Activated CD8-positive, alpha-beta T cell treated with anti-CD3 and anti-CD28 coated beads, Interleukin-2, amount 10 ng/mL, durations not matched to agents 7 days and 5 days (primary cell): ENCODE measurements around the gene BASP1. TPM values are rescaled to one million over a fixed set of nuclear protein-coding genes. Genes with fewer than 3 reads are reported as not detected.
A peak's percentile ranks its signal among the peaks of the same experiment; 100 is the strongest.

Experiments used
- ATAC-seq: fragments of 150-1000 bp; cut with Tn5 transposase; one replicate; pipeline ENCODE4 v1.10.0; 2021; ENCODE audit warnings: moderate library complexity
- CTCF ChIA-PET: fragments of 350-600 bp; sonication (Branson Sonifier 250); formaldehyde crosslinking; loops from one replicate; lab custom pipeline; 2021; ENCODE audit warnings: antibody characterized with exemption; lab: Charles Lee
- POLR2A ChIA-PET: fragments of 350-600 bp; sonication (Branson Sonifier 250); formaldehyde crosslinking; loops from one replicate; lab custom pipeline; 2021; ENCODE audit warnings: antibody characterized with exemption; lab: Charles Lee
- DNase-seq: peaks from one replicate; pipeline ENCODE4 v3.0.0-alpha.2; 2020
- H3K27ac Mint-ChIP-seq: one replicate; pipeline ENCODE4 v1.8.0; 2021; ENCODE audit warnings: mild to moderate bottlenecking, mixed read lengths
- H3K27me3 Mint-ChIP-seq: one replicate; pipeline ENCODE4 v1.8.0; 2021; ENCODE audit warnings: low read depth, mixed read lengths
- H3K36me3 Mint-ChIP-seq: one replicate; pipeline ENCODE4 v1.8.0; 2021; ENCODE audit warnings: low read depth, mixed read lengths
- H3K4me1 Mint-ChIP-seq: one replicate; pipeline ENCODE4 v1.8.0; 2021; ENCODE audit warnings: low read depth, mixed read lengths
- H3K4me3 Mint-ChIP-seq: one replicate; pipeline ENCODE4 v1.8.0; 2021; ENCODE audit warnings: mild to moderate bottlenecking, mixed read lengths
- H3K9me3 Mint-ChIP-seq: one replicate; pipeline ENCODE4 v1.8.0; 2022; ENCODE audit warnings: mixed read lengths; ENCODE audit not compliant: insufficient read depth
- total RNA-seq, 2 experiments: library from RNA; stranded (reverse); gene quantifications; one replicate each; pipeline ENCODE4 v1.2.3, GENCODE V29; 2021

BASP1 gene
- total RNA-seq, 2 experiments from 2014 or later: not detected

DNA sequence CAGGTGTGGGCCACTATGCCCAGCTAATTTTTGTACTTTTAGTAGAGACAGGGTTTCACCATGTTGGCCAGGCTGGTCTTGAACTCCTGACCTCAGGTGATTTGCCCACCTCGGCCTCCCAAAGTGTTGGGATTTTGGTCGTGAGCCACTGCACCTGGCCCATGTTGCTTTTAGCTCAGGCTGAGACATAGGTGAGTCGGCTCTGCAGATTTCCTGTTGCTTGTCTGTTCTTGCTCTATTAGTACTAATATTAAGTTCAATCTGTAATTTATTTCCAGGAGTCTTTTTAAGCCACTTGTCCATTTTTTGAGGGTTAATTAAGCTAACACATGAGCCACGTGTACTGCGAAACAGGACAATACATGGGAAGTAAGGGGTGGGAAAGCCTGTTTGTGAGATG is 21.4 kb upstream of the BASP1 start:
- ATAC-seq: no peak
- no peak for DNase-seq
- Mint-ChIP-seq H3K27me3 (no peaks in the 10 kb centered on the region), H3K36me3 (no peaks in the 10 kb centered on the region), H3K27ac (no peak overlapping the region), H3K4me3 (no peak overlapping the region), H3K9me3 (peaks cover 3% of the 10 kb centered on the region), H3K4me1 (no peaks in the 10 kb centered on the region)
- ChIA-PET POLR2A (no interaction called here), CTCF (no interaction called here)

DNA sequence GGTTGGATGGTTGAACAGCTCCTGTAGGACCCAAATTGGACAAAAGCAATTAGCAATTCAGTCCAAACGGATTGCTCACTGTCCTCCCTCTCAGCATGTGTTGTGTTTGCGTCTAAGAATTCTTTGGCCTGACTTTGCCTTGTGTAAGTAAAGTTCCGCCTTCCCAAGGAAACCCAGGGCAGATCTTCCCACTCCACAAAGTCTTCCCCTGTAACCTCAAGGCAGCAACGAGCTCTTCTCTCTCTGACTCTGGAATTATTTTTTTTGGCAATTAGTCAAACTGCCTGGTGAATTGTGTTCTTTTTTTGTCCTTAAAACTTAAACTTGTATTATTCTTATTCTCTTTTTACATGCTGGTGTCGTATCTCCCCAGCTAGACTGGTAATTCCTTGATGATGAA is 20.7 kb upstream of the BASP1 start:
- no peaks in the 10 kb centered on the region for H3K27me3 Mint-ChIP-seq
- POLR2A ChIA-PET: no interaction called here
- CTCF ChIA-PET: no interaction called here

DNA sequence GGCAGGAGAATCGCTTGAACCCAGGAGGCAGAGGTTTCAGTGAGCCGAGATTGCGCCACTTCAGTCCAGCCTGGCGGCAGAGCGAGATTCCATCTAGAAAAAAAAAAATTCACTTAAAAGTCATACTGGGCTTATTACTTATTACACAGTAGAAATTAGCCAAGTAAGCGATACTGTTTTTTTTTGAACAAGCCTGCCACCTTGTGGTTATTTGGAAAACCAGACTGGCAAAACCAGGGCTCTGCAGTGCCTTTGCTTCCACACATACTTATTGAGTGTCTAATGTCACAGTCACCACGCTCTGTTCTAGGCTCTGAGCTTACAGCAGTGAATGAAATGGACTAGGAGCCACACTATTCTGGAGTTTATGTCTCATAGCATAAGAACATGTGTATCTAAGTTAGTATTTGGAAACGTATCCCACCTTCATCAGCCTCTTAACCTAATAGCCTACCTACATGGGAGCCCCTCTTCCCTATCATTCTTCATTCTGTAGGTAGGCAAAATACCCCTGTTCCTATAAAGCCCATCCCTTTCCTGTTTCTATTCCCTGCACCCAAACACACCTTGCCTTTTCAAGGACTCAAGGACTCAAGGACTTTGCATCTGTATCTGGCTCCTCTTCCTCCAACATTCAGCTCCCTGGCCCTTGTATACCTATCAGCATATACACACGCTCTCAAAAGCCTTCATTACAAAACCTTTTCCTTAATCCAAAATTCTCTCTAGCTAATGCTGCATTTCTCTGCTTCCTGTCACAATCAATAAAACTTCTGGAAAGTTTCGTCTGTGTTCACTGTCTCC is 13.9 kb upstream of the BASP1 start:
- Mint-ChIP-seq H3K4me3 (no peak overlapping the region), H3K27ac (no peak overlapping the region), H3K36me3 (no peaks in the 10 kb centered on the region), H3K27me3 (no peaks in the 10 kb centered on the region), H3K9me3 (peaks cover 1% of the 10 kb centered on the region), H3K4me1 (no peaks in the 10 kb centered on the region)
- ATAC-seq (peak; percentile 65), DNase-seq (peak; percentile 26)
- CTCF ChIA-PET: no interaction called here
- POLR2A ChIA-PET: interaction anchor here (0.6 kb wide), 1 partner anchor 200 kb away, joined by 4 read pairs; no protein-coding TSS in a partner anchor

More for the DNA sequence above, 20.7 kb upstream of the BASP1 start:
- ATAC-seq: no peak
- Mint-ChIP-seq H3K4me1 (no peaks in the 10 kb centered on the region), H3K9me3 (peaks cover 3% of the 10 kb centered on the region), H3K4me3 (no peak overlapping the region), H3K36me3 (no peaks in the 10 kb centered on the region), H3K27ac (no peak overlapping the region)
- no peak for DNase-seq

DNA sequence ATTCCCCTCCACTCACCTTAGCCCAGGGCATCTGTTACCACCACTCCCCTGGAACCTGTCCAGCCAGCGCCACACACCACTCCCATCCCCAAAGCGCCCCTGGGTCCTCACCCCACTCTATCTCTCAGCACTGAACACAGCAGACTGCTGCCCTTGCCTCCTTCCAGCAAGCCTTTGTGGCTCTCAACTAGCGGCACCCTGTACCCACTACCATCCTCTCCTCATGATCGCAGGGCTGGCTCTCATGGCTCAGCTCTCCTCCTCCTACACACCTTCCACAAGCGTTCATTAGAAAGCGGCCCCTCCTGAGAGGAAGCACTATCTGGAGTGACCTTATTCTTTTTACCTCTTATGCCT is 13.3 kb upstream of the BASP1 start:
- Mint-ChIP-seq H3K9me3 (no peaks in the 10 kb centered on the region), H3K27me3 (no peaks in the 10 kb centered on the region), H3K4me3 (no peak overlapping the region), H3K27ac (no peak overlapping the region), H3K4me1 (no peaks in the 10 kb centered on the region), H3K36me3 (no peaks in the 10 kb centered on the region)
- ATAC-seq: no peak
- no peak for DNase-seq
- ChIA-PET CTCF (no interaction called here), POLR2A (no interaction called here)

DNA sequence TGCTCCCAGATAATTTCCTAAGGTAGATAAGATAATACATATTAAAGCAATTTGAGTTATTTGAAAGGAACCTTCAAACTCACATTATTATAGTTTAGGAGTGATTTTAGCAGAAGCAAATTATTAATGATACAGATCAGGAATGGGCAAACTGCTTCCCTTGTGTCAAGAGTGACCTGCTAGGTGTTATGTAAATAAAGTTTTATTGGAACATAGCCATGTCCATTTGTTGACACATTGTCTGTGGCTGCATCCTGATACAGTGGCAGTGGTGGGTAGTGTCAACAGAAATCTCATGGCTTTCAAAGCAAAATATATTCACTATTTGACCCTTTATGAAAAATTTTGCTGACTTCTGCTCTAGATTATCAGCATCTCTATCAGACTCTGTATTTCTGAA is 11.4 kb upstream of the BASP1 start:
- DNase-seq: no peak
- ChIA-PET CTCF (no interaction called here), POLR2A (no interaction called here)
- no peak overlapping the region for H3K4me3 Mint-ChIP-seq
- H3K27me3 Mint-ChIP-seq: no peaks in the 10 kb centered on the region
- no peaks in the 10 kb centered on the region for H3K4me1 Mint-ChIP-seq
- no peaks in the 10 kb centered on the region for H3K9me3 Mint-ChIP-seq
- ATAC-seq: no peak
- no peaks in the 10 kb centered on the region for H3K36me3 Mint-ChIP-seq
- H3K27ac Mint-ChIP-seq: no peak overlapping the region

DNA sequence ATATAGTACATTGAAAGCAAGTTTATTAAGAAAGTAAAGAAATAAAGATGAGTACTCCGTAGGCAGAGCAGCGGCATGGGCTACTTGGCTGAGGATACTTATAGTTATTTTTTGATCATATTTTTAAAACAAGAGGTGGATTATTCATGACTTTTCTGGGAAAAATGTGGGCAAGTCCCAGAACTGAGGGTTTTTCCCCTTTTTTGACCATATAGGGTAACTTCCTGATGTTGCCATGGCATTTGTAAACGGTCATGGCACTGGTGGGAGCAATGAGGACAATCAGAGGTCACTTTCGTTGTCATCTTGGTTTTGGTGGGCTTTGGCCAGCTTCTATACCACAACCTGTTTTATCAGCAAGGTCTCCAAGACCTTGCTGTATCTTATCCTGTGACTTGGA is 5.2 kb upstream of the BASP1 start:
- peaks cover 4% of the 10 kb centered on the region for H3K4me1 Mint-ChIP-seq
- ChIA-PET CTCF (no interaction called here), POLR2A (no interaction called here)
- H3K27me3 Mint-ChIP-seq: peaks cover 22% of the 10 kb centered on the region
- H3K9me3 Mint-ChIP-seq: no peaks in the 10 kb centered on the region
- H3K27ac Mint-ChIP-seq: no peak overlapping the region
- DNase-seq (no peak), ATAC-seq (no peak)
- H3K4me3 Mint-ChIP-seq: no peak overlapping the region
- peaks cover 2% of the 10 kb centered on the region for H3K36me3 Mint-ChIP-seq

DNA sequence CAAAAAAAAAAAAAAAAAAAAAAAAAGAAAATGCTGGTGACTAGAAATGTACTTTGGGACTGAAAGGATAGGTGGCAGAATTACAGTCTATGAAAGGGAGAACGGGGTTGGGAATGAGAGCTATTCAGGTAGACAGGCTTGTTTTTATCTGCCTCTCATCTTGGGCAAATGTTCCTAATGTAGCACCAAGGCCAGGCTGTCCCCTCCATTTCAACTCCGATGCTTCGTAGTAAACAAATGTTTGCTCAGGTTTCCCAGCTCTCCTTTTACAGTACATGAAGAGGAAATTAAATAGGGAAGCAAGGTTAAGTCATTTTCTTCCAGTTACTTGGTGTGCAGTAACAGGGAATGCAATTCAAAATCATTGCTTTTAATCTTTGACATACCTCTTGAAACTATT is 4.4 kb upstream of the BASP1 start:
- Mint-ChIP-seq H3K4me1 (peaks cover 4% of the 10 kb centered on the region), H3K27ac (no peak overlapping the region), H3K9me3 (no peaks in the 10 kb centered on the region), H3K36me3 (peaks cover 2% of the 10 kb centered on the region), H3K4me3 (no peak overlapping the region), H3K27me3 (peaks cover 22% of the 10 kb centered on the region)
- ChIA-PET POLR2A (no interaction called here), CTCF (no interaction called here)
- DNase-seq (no peak), ATAC-seq (no peak)

DNA sequence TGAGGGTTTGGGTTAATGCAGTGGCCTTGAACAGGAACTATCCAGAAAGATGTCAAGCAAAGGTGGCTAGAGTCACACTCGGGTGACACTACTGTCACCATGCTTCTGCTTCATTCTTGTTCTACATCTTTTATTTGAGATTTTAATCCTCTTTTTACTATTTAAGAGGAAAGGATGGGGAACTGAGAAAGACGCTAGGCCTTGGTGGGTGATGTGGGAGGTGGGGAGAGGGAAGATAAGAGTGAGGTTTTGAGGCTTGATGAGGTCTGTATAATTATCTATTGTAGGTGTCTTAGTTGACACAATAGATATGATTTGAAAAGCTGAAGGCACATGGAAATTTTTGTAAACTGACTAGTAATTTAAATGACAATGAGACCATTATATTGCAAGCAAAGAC is 3.5 kb upstream of the BASP1 start:
- no peak overlapping the region for H3K4me3 Mint-ChIP-seq
- no peak for ATAC-seq
- H3K36me3 Mint-ChIP-seq: peaks cover 2% of the 10 kb centered on the region
- ChIA-PET POLR2A (no interaction called here), CTCF (no interaction called here)
- no peaks in the 10 kb centered on the region for H3K9me3 Mint-ChIP-seq
- H3K4me1 Mint-ChIP-seq: peaks cover 4% of the 10 kb centered on the region
- DNase-seq: no peak
- peaks cover 28% of the 10 kb centered on the region for H3K27me3 Mint-ChIP-seq
- no peak overlapping the region for H3K27ac Mint-ChIP-seq

DNA sequence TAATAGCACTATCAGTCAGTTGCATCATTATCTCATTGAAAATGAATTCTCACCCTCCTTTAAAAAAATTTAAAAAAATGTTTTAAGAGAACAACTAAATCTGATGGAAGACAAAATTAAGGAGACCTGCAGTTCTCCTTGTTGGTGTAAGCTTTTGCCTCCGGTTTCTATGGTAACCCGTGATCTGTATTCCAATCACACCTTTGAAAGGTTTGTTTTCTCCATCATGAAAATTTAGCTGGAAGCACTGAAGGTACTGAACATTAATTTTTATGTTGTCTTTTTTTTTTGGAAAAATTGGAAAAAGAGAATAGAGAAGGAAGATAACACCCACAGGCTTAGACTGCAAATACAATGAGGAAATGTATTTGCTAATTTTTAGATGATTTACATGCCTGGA is 2.5 kb upstream of the BASP1 start:
- H3K4me1 Mint-ChIP-seq: peaks cover 4% of the 10 kb centered on the region
- ChIA-PET CTCF (interaction anchor here (1.3 kb wide), 1 partner anchor 23 kb away, joined by 4 read pairs; no protein-coding TSS in a partner anchor), POLR2A (no interaction called here)
- no peaks in the 10 kb centered on the region for H3K9me3 Mint-ChIP-seq
- ATAC-seq: no peak
- peaks cover 36% of the 10 kb centered on the region for H3K27me3 Mint-ChIP-seq
- H3K27ac Mint-ChIP-seq: no peak overlapping the region
- no peak for DNase-seq
- no peak overlapping the region for H3K4me3 Mint-ChIP-seq
- H3K36me3 Mint-ChIP-seq: peaks cover 4% of the 10 kb centered on the region

DNA sequence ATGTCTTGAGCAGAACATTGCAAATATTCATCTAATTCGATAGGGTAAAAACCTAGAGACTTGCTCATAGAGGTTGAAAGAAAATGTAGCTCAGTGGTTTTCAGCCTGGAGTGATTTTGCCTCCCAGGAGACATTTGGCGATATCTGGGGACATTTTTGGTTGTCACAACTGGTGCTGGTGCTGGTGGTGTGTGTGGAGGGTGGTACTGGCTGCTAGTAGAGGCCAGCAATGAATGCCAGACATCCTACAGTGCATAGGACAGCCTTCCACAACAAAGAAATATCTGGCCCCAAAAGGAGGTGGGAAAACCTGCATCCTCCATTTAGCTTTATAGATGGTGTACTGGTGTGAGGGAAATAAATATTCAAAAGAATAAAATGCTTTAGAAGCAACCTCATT is 2.1 kb upstream of the BASP1 start:
- CTCF ChIA-PET: interaction anchor here (1.1 to 2.0 kb wide), 4 partner anchors 24 to 1098 kb away, joined by 4 to 7 read pairs (median 4); no protein-coding TSS in a partner anchor
- peaks cover 4% of the 10 kb centered on the region for H3K4me1 Mint-ChIP-seq
- H3K27me3 Mint-ChIP-seq: peaks cover 40% of the 10 kb centered on the region
- peaks cover 4% of the 10 kb centered on the region for H3K36me3 Mint-ChIP-seq
- ATAC-seq: no peak
- no peak overlapping the region for H3K4me3 Mint-ChIP-seq
- H3K27ac Mint-ChIP-seq: no peak overlapping the region
- no peaks in the 10 kb centered on the region for H3K9me3 Mint-ChIP-seq
- POLR2A ChIA-PET: no interaction called here
- no peak for DNase-seq

DNA sequence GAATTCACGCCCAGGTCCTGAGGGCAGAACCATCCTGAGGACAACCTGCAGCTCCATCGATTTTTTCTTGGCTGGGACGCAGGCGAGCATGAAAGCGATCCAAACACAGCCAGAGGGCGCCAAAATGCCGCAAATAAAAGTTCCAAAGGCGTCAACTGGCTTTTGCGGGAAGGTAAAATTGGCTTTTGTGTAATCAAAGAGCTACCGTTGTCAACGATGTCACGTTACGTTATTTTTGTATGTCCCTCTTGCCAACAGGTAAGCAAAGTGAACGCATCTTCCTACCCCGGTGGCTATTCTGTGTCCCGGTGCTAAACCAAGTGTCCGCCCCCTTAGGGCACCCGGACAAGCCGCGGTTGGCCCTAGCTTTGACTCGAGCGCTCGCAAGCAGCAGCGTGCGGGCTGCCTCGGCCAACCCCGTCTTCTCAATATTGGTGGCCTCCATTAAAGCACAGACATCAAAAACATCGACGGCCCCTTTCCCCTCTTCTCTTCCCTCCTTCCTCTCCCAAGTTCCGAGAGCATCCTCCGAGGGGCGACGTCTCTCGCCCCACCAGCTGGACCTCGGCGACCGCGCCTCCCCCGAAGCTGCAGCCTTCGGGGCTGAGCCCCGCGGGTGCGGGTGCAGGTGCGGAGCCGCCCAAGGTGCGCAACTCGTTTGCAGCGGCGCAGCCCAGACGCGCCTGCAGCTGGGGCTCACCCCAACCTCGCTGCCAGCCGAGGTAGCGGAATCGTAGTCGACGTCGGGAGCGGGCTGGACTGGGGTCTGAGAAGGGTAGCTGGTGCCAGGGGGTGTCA is 1.1 kb upstream of the BASP1 start:
- peak overlapping the region; percentile 18 for H3K4me3 Mint-ChIP-seq
- POLR2A ChIA-PET: no interaction called here
- no peaks in the 10 kb centered on the region for H3K9me3 Mint-ChIP-seq
- CTCF ChIA-PET: interaction anchor here (0.8 to 2.0 kb wide), 5 partner anchors 1088 to 1099 kb away, joined by 3 to 7 read pairs (median 4); no protein-coding TSS in a partner anchor
- no peak overlapping the region for H3K27ac Mint-ChIP-seq
- H3K36me3 Mint-ChIP-seq: peaks cover 4% of the 10 kb centered on the region
- DNase-seq (peak; percentile 56), ATAC-seq (no peak)
- peaks cover 4% of the 10 kb centered on the region for H3K4me1 Mint-ChIP-seq
- H3K27me3 Mint-ChIP-seq: peaks cover 40% of the 10 kb centered on the region

DNA sequence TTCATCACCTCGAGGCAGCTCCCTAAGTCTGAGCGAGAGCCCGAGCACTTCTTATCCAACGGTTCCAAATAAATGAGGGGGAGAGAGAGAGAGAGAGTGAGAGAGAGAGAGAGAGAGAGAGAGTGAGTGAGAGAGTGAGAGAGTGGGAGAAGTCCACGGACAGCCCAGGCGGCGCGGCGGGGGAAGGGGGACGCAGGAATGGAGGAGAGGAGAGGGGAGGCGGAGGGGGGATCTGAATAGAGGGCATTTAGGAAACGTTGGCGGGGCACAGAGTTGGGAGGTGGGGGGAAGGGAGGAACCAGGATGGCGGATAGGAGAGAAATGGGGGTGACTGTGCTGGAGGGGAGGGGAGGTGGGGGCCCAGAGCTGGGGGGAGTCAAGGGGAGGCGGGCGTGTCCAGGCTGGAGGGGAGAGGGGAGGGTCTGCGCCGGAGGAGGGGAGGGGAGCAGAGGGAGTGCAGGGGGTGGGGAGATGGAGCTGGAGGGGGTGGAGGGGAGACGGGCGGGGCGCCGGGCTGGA is 398 bp upstream of the BASP1 start:
- peaks cover 40% of the 10 kb centered on the region for H3K27me3 Mint-ChIP-seq
- no peak overlapping the region for H3K4me3 Mint-ChIP-seq
- H3K9me3 Mint-ChIP-seq: no peaks in the 10 kb centered on the region
- ATAC-seq (no peak), DNase-seq (no peak)
- no peak overlapping the region for H3K27ac Mint-ChIP-seq
- H3K36me3 Mint-ChIP-seq: peaks cover 4% of the 10 kb centered on the region
- CTCF ChIA-PET: interaction anchor here (1.6 to 2.0 kb wide), 2 partner anchors 1094 to 1096 kb away, joined by 4 to 7 read pairs; no protein-coding TSS in a partner anchor
- POLR2A ChIA-PET: no interaction called here
- peaks cover 4% of the 10 kb centered on the region for H3K4me1 Mint-ChIP-seq
